Panc1 (cell line): ENCODE results near the gene IQSEC1. TPM values are rescaled to one million over a fixed set of nuclear protein-coding genes. Genes with fewer than 3 reads are reported as not detected.

ENCODE experiments used
- ATAC-seq: fragments of 200-7000 bp; cut with Tn5 transposase; 2 replicates; pipeline ENCODE4 v1.9.1; 2020; ENCODE audit warnings: mild to moderate bottlenecking, moderate library complexity
- BruUV-seq: library from RNA; stranded (reverse); fragments of 400-500 nt; replicated peaks from 2 replicates; lab custom pipeline; 2021; lab: Mats Ljungman, UMichigan
- CTCF ChIA-PET: fragments of 300-600 bp; sonication (Branson Sonifier 250); formaldehyde crosslinking; loops from one replicate; lab custom pipeline; 2022; ENCODE audit warnings: antibody characterized with exemption; lab: Charles Lee
- POLR2A ChIA-PET: fragments of 300-600 bp; sonication (Branson Sonifier 250); formaldehyde crosslinking; loops from one replicate; lab custom pipeline; 2022; ENCODE audit warnings: antibody characterized with exemption; lab: Charles Lee
- DNase-seq: peaks from one replicate; pipeline ENCODE4 v3.0.0-alpha.2; 2010; ENCODE audit warnings: low read depth, low spot score
- H3K27ac ChIP-seq: 2 replicates; pipeline ENCODE4 v1.5.1; 2011; ENCODE audit warnings: mild to moderate bottlenecking, low read length, inconsistent platforms
- H3K27me3 ChIP-seq: fragments of 200-500 bp; sonication (Bioruptor generic); 2 replicates; pipeline ENCODE4 v1.6.0; 2014; ENCODE audit warnings: low read length, inconsistent platforms; ENCODE audit not compliant: control insufficient read depth, insufficient read depth
- H3K36me3 ChIP-seq: fragments of 200-500 bp; sonication (Bioruptor generic); 2 replicates; pipeline ENCODE4 v1.5.1; 2014; ENCODE audit warnings: inconsistent platforms, mild to moderate bottlenecking, low read length, moderate library complexity; ENCODE audit not compliant: control insufficient read depth, insufficient read depth
- H3K4me1 ChIP-seq: 2 replicates; pipeline ENCODE4 v1.5.1; 2011; ENCODE audit warnings: inconsistent platforms, mild to moderate bottlenecking, low read length, moderate library complexity; ENCODE audit not compliant: control insufficient read depth, insufficient read depth
- H3K4me3 ChIP-seq, 2 experiments: 2 replicates each; pipeline ENCODE4 v1.5.1; 2011 to 2012; ENCODE audit warnings: low read depth in 2 of 2, low read length in 2 of 2, mild to moderate bottlenecking in 2 of 2, inconsistent platforms in 1 of 2, moderate library complexity in 1 of 2
- H3K9me3 ChIP-seq: fragments of 200-500 bp; sonication (Bioruptor generic); 2 replicates; pipeline ENCODE4 v1.5.1; 2014; ENCODE audit warnings: low read depth, mild to moderate bottlenecking, inconsistent platforms, low read length, moderate library complexity; ENCODE audit not compliant: control insufficient read depth, insufficient read depth
- CTCF ChIP-seq: fragments of 450-650 bp; IDR thresholded peaks from 2 replicates; pipeline ENCODE4 v1.5.1; 2017; ENCODE audit warnings: mild to moderate bottlenecking
- POLR2AphosphoS5 ChIP-seq: IDR thresholded peaks from 2 replicates; pipeline ENCODE4 v1.6.1; 2012; ENCODE audit warnings: mild to moderate bottlenecking, low read depth, low read length, moderate library complexity
- SIN3A ChIP-seq: IDR thresholded peaks from 2 replicates; pipeline ENCODE4 v1.6.1; 2012; ENCODE audit warnings: low read depth, mild to moderate bottlenecking, low read length, moderate library complexity, borderline replicate concordance; ENCODE audit not compliant: insufficient read depth
- TCF7L2 ChIP-seq: IDR thresholded peaks from 2 replicates; pipeline ENCODE4 v1.6.1; 2011; ENCODE audit warnings: mild to moderate bottlenecking, low read depth, low read length, inconsistent platforms
- in situ Hi-C: cut with HindIII; loops from 2 replicates; pipeline ENCODE4 v1.10.0; 2016; ENCODE audit warnings: low sequenced_read_pairs, low pct_unique_long_range_greater_than_20kb
- intact Hi-C: fragments of 100-400 bp; cut with micrococcal nuclease; formaldehyde crosslinking; loops from one replicate; pipeline ENCODE4 v1.10.0; 2022; ENCODE audit not compliant: unreplicated experiment
- total RNA-seq: library from RNA; stranded (reverse); gene quantifications from one replicate; pipeline ENCODE4 v1.2.1, GENCODE V29; 2021; ENCODE audit not compliant: unreplicated experiment
- TF ChIP-seq, protein P1 (sequence below), 2 experiments: IDR thresholded peaks; 2 replicates each; pipeline ENCODE4 v1.6.1; 2011 to 2012; ENCODE audit warnings: low read depth in 2 of 2, control low read depth in 1 of 2, low read length in 1 of 2, mild to moderate bottlenecking in 1 of 2, moderate library complexity in 1 of 2; ENCODE audit not compliant: insufficient read depth in 1 of 2

Gene IQSEC1
- total RNA-seq, 1 experiment from 2014 or later: 28.4 TPM

GRCh38 chr3:12943124-12944021 is 129.9 kb downstream of the IQSEC1 start:
- in situ Hi-C loops: no loop called here
- Histone ChIP-seq H3K4me3 (no peak overlapping the region), H3K27ac (no peak overlapping the region), H3K4me1 (no peaks in the 10 kb centered on the region), H3K9me3 (no peaks in the 10 kb centered on the region), H3K27me3 (no peaks in the 10 kb centered on the region), H3K36me3 (no peaks in the 10 kb centered on the region)
- ChIA-PET CTCF (no interaction called here), POLR2A (no interaction called here)
- intact Hi-C loops: no loop called here
- ATAC-seq: no peak
- DNase-seq: no peak
- no peak for TF ChIP-seq POLR2AphosphoS5
- TF ChIP-seq SIN3A: no peak
- TF ChIP-seq TCF7L2: no peak
- TF ChIP-seq, protein P1, sequence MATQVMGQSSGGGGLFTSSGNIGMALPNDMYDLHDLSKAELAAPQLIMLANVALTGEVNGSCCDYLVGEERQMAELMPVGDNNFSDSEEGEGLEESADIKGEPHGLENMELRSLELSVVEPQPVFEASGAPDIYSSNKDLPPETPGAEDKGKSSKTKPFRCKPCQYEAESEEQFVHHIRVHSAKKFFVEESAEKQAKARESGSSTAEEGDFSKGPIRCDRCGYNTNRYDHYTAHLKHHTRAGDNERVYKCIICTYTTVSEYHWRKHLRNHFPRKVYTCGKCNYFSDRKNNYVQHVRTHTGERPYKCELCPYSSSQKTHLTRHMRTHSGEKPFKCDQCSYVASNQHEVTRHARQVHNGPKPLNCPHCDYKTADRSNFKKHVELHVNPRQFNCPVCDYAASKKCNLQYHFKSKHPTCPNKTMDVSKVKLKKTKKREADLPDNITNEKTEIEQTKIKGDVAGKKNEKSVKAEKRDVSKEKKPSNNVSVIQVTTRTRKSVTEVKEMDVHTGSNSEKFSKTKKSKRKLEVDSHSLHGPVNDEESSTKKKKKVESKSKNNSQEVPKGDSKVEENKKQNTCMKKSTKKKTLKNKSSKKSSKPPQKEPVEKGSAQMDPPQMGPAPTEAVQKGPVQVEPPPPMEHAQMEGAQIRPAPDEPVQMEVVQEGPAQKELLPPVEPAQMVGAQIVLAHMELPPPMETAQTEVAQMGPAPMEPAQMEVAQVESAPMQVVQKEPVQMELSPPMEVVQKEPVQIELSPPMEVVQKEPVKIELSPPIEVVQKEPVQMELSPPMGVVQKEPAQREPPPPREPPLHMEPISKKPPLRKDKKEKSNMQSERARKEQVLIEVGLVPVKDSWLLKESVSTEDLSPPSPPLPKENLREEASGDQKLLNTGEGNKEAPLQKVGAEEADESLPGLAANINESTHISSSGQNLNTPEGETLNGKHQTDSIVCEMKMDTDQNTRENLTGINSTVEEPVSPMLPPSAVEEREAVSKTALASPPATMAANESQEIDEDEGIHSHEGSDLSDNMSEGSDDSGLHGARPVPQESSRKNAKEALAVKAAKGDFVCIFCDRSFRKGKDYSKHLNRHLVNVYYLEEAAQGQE (IDR thresholded peaks at IDR 0.05; ENCODE audit: insufficient read depth in 1 of 2, low read depth in 2 of 2, low read length in 1 of 2): no peak
- no peak for TF ChIP-seq CTCF
- BruUV-seq: no TSS peak

DNA sequence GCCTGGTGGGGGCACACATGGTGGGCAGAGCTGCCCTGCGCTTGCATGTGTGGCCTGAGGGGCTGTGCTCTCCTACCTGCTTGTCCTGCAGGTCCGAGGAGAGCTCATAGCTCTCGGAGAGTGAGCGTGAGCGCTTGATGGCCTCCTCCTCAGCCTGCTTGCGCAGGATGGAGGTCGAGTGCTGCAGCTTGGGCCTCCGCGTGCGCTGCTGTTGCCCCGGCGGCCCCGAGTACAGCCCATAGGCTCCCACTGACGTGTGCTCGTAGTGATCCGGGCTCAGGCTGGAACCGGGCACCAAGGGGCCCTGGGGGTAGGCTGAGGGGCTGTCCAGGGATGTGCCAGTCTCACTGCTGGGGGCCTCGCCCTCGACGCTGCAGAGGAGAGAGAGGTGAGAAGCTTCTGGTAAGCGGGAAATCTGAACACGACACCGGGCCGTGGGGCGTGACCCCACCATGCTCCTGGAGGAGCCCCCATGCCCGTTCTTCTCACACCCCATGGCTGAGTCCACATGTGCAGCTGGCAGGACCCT is 131.7 kb downstream of the IQSEC1 start:
- POLR2A ChIA-PET: no interaction called here
- no peak overlapping the region for H3K27ac ChIP-seq
- DNase-seq: no peak
- no TSS peak for BruUV-seq
- no peaks in the 10 kb centered on the region for H3K9me3 ChIP-seq
- CTCF ChIA-PET: no interaction called here
- intact Hi-C loops: no loop called here
- no peaks in the 10 kb centered on the region for H3K27me3 ChIP-seq
- ATAC-seq: no peak
- in situ Hi-C loops: no loop called here
- H3K4me3 ChIP-seq: no peak overlapping the region
- no peaks in the 10 kb centered on the region for H3K4me1 ChIP-seq
- H3K36me3 ChIP-seq: no peaks in the 10 kb centered on the region
- TF ChIP-seq POLR2AphosphoS5: no peak

GRCh38 chr3:12940854-12941253 is 132.4 kb downstream of the IQSEC1 start:
- no peak overlapping the region for H3K27ac ChIP-seq
- no peak overlapping the region for H3K4me3 ChIP-seq
- BruUV-seq: no TSS peak
- no peaks in the 10 kb centered on the region for H3K9me3 ChIP-seq
- ATAC-seq (no peak), DNase-seq (no peak)
- intact Hi-C loops (no loop called here), in situ Hi-C loops (no loop called here)
- no peaks in the 10 kb centered on the region for H3K36me3 ChIP-seq
- no peaks in the 10 kb centered on the region for H3K4me1 ChIP-seq
- no peaks in the 10 kb centered on the region for H3K27me3 ChIP-seq
- TF ChIP-seq SIN3A: no peak
- no peak for TF ChIP-seq TCF7L2
- ChIA-PET CTCF (no interaction called here), POLR2A (no interaction called here)
